AG04449 (cell line): ENCODE results near the gene ZNF622.

Source experiments
- CTCF ChIA-PET: fragments of 350-600 bp; formaldehyde crosslinking; extraction: SDS; loops from one replicate; lab custom pipeline; 2021; ENCODE audit warnings: antibody characterized with exemption; lab: Yijun Ruan, JAX
- POLR2A ChIA-PET: fragments of 400-600, 350-600 bp; formaldehyde crosslinking; extraction: SDS; loops from one replicate; lab custom pipeline; 2020; ENCODE audit warnings: antibody characterized with exemption, inconsistent platforms; lab: Yijun Ruan, JAX
- DNase-seq: peaks from one replicate; pipeline ENCODE4 v3.0.0-alpha.2; 2010; ENCODE audit warnings: low read depth, low spot score
- H3K4me3 ChIP-seq: 2 replicates; pipeline ENCODE4 v1.5.1; 2011; ENCODE audit warnings: low read depth, mild to moderate bottlenecking, control low read depth, low read length
- TF ChIP-seq, protein P1 (sequence below): IDR thresholded peaks from one replicate; pipeline ENCODE4 v1.5.1; 2011; ENCODE audit warnings: mild to moderate bottlenecking, moderate library complexity, low read length, control low read depth, inconsistent platforms; ENCODE audit not compliant: insufficient read depth; ENCODE audit errors: missing control alignments

Gene ZNF622

DNA sequence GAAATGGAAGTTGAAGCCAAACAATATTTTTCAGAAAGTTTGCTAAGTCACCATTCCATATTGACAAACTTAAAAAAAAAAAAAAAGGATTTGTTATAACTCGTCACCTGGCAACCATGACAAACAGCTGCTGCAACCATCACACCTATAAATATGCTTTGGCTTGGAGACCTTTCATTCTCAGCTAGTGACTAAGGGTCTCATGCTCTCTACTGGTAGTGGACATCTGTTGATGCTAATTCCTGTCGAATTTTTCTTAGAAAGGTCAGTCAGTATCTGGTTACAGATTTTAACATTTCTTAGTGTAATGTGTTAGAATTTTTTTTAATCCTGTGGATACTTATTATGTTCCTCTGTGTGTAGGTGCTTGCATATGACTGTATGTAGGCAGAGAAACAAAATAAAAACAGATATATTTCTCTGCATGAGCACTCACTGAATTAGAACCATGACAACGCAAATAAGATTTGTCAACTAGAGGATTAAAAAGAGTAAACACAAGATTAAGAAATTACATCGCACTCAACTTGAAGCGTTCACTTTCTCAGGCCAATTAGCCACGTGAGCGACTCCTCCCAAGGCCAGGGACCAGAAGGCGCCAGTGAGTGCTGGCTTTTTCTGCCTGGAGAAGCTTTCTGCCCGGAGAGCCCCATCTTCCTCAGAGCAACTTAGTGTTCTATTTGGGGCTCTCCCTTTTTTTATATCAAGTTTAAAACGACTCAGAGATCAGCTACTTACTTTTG, 27.0 kb upstream of the ZNF622 start:
- ChIA-PET CTCF (interaction anchor here (0.7 to 7.6 kb wide), 4 partner anchors 9 to 55 kb away, joined by 3 to 254 read pairs (median 6); no protein-coding TSS in a partner anchor), POLR2A (no interaction called here)
- TF ChIP-seq, protein P1, sequence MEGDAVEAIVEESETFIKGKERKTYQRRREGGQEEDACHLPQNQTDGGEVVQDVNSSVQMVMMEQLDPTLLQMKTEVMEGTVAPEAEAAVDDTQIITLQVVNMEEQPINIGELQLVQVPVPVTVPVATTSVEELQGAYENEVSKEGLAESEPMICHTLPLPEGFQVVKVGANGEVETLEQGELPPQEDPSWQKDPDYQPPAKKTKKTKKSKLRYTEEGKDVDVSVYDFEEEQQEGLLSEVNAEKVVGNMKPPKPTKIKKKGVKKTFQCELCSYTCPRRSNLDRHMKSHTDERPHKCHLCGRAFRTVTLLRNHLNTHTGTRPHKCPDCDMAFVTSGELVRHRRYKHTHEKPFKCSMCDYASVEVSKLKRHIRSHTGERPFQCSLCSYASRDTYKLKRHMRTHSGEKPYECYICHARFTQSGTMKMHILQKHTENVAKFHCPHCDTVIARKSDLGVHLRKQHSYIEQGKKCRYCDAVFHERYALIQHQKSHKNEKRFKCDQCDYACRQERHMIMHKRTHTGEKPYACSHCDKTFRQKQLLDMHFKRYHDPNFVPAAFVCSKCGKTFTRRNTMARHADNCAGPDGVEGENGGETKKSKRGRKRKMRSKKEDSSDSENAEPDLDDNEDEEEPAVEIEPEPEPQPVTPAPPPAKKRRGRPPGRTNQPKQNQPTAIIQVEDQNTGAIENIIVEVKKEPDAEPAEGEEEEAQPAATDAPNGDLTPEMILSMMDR = no peak
- no peak overlapping the region for H3K4me3 ChIP-seq
- peak; percentile 24 for DNase-seq

DNA sequence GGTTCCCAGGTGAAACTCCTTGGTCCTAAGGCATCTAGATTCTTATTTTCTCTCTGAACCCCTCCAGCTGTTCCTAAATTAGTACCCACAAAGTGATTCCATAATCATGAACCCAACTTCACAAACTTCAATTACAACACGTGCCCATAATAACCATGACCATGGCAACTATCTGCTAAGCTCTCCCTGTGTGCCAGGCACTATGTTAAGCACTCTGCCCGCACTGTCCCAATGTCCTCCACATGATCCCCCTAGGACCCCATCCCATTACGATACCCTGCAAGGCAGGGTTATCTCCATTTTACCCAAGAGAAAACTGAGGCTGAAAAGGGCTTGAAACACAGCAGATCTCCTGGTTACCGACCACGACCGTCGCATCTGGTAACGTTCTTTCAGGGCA, 25.3 kb upstream of the ZNF622 start:
- no peak for DNase-seq
- no peak overlapping the region for H3K4me3 ChIP-seq
- TF ChIP-seq, protein P1 = no peak
- ChIA-PET CTCF (interaction anchor here (0.9 to 7.6 kb wide), 19 partner anchors 8 to 713 kb away, joined by 3 to 254 read pairs (median 7); no protein-coding TSS in a partner anchor), POLR2A (no interaction called here)

DNA sequence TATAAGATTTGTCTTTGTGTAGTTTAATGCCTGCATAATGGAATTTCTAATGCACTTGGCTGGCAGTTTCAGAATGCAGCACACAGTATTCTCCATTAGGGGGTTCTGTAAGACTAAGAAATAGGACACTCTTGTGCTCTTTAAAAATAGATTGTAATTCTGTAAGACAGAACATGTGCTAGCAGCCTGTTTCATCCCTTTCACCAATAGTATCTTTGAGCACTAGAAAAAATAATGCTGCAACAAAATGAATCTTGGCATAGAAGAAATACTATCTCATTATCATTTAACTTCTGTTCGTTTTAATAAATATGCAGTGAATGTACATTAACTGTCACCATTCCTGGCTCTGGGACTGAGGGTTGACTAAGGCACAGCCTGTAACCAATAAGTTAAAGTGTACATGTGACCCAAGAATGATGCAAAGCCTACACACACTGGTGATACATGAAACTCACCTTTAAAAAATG, 23.8 kb upstream of the ZNF622 start:
- POLR2A ChIA-PET = no interaction called here
- CTCF ChIA-PET = interaction anchor here (0.6 to 7.6 kb wide), 27 partner anchors 8 to 715 kb away, joined by 3 to 254 read pairs (median 5); no protein-coding TSS in a partner anchor
- H3K4me3 ChIP-seq = no peak overlapping the region
- TF ChIP-seq, protein P1 = peak; percentile 60
- peak; percentile 14 for DNase-seq

DNA sequence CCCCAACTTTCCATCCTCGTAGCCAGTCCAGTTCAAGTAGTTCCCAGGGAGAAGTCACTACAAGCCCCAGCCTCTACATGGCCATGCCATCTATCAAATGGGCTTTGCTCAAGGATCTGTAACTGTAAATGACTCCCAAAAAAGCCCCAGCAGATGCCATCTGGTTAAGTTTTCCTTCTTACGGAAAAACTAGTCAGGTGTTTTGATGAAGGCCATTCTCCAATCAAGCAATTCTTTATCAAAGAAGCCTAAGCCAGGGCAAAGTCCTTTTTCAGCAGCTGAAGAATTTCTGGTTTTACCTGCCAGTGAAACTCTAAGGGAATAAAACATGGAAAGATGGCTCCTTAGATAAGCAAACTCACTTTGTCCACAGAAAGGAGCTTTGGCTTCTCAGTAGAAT, 21.9 kb upstream of the ZNF622 start:
- TF ChIP-seq, protein P1 = no peak
- CTCF ChIA-PET = interaction anchor here (0.9 to 7.6 kb wide), 7 partner anchors 9 to 716 kb away, joined by 3 to 254 read pairs (median 4); no protein-coding TSS in a partner anchor
- POLR2A ChIA-PET = no interaction called here
- DNase-seq = no peak
- H3K4me3 ChIP-seq = no peak overlapping the region

DNA sequence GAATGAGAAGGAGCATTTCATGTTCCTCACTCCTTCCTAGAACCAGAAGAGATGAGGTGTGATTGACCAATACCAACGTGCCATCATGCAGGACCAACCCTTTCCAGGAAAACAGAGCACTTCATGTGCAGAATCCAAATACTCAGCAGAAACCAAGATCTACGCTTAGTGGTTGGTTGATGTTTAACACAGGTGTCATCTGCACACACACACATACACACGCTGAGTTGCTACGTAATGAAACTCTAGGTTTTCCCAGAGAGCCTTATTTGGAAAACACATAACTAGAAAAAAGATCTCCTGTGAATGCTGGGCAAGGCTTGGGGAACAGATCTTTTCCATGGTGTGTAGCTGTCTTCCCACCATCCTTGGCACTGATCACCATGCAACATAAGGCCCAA, 21.1 kb upstream of the ZNF622 start:
- ChIA-PET CTCF (interaction anchor here (0.9 to 7.6 kb wide), 5 partner anchors 8 to 717 kb away, joined by 3 to 254 read pairs (median 4); no protein-coding TSS in a partner anchor), POLR2A (no interaction called here)
- no peak for DNase-seq
- TF ChIP-seq, protein P1 = no peak
- no peak overlapping the region for H3K4me3 ChIP-seq

DNA sequence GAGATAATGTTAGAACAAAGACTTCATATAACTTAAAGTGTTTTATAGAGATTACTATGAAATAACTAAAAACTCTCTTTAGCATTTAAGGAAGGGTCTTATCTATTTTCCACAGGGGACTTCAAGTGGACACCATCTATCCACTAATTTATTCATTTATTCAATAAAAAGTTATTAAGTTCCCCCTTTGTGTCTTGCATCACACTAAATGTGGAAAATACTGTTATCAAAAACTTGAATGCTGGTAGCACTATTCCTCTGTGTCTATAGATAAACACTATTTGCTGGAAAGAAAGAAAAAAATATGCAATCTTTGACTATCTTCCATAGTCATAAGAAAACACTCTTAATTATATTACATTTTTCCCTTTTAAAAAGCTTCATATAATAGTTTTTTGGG, 20.1 kb upstream of the ZNF622 start:
- TF ChIP-seq, protein P1 = no peak
- DNase-seq = no peak
- CTCF ChIA-PET = interaction anchor here (1.4 to 7.6 kb wide), 3 partner anchors 13 to 64 kb away, joined by 3 to 254 read pairs (median 72); no protein-coding TSS in a partner anchor
- H3K4me3 ChIP-seq = no peak overlapping the region
- POLR2A ChIA-PET = no interaction called here
